Activated CD8-positive, alpha-beta memory T cell treated with anti-CD3 and anti-CD28 coated beads, Interleukin-2, amount 50 U/mL, for 1 hour (primary cell): ENCODE measurements around the gene LIAS.
"Not testable (repeated sequence)": the region's sequence is repeated elsewhere in the genome, so short reads cannot be mapped to it uniquely, and the experiment has no call there.

Experiments
- DNase-seq: peaks from one replicate; pipeline ENCODE4 v3.0.0-alpha.2; 2020; ENCODE audit errors: extremely low read depth

LIAS gene

GRCh38 chr4:39497909-39498726, 39.3 kb downstream of the LIAS start:
- no peak for DNase-seq

DNA sequence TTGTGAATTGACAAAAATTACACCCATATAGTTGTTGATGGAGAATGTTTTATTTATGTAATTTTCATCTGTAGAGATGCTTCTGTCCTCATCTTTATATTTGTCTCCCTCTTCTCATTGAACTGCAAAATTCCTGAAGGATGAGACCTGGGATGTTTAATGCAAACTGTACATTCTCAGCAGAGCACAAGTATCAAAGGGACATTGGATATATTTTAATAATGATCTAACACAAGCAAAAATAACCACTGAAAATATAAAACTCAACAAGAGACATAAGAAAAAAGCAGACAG, 39.8 kb downstream of the LIAS start:
- DNase-seq, result no peak

- no peak for DNase-seq
These were observed 43.3 kb downstream of the LIAS start for GRCh38 chr4:39502019-39502663.

- DNase-seq, result not testable (repeated sequence)
These were observed 43.8 kb downstream of the LIAS start for GRCh38 chr4:39502664-39503035.

DNA sequence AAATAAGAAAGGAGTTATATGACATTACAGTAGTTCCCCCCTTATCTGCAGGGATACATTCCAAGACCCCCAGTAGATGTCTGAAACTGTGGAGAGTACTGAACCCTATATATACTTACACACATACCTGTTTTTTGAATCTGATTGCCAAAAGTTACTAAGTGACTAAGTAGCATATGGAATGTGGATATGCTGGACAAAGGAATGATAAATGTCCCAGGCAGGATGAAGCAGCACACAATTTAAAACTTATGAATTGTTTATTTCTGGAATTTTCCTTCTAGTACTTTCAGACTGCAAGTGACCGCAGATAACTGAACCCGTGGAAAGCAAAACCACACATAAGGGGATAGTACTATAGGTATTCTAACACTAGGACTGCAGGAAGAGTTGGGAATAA, 45.7 kb downstream of the LIAS start:
- no peak for DNase-seq

- no peak for DNase-seq
These were observed 46.7 kb downstream of the LIAS start for GRCh38 chr4:39505581-39505980.

DNA sequence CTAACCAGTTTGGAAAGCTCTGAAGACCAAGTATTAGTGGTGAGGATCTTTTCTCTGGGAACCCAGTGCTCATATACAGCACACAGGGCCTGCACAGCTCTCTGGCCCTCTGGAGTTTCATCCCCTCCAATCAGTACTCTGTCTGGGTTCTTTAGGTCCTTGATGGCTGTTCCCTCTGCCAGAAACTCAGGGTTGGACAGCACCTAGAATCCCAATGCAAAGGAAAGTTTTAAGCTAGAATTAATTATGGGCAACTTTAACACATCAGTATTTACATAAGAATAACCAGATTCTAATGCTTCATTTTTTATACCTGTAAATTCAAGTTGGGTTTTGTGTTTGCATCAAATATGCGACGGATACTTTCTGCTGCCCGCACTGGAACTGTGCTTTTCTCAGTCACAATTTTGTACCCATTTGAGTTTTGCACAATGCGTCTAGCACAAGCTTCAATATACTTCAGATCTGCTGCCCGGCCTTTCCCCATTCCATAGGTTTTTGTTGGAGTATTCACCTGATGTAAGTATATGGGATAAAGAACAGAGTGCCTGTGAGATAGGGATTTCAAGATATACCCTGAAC, 51.6 kb downstream of the LIAS start:
- DNase-seq, result no peak

GRCh38 chr4:39514266-39514665, 55.4 kb downstream of the LIAS start:
- DNase-seq, result not testable (repeated sequence)

GRCh38 chr4:39514888-39515401, 56.1 kb downstream of the LIAS start:
- no peak for DNase-seq

DNA sequence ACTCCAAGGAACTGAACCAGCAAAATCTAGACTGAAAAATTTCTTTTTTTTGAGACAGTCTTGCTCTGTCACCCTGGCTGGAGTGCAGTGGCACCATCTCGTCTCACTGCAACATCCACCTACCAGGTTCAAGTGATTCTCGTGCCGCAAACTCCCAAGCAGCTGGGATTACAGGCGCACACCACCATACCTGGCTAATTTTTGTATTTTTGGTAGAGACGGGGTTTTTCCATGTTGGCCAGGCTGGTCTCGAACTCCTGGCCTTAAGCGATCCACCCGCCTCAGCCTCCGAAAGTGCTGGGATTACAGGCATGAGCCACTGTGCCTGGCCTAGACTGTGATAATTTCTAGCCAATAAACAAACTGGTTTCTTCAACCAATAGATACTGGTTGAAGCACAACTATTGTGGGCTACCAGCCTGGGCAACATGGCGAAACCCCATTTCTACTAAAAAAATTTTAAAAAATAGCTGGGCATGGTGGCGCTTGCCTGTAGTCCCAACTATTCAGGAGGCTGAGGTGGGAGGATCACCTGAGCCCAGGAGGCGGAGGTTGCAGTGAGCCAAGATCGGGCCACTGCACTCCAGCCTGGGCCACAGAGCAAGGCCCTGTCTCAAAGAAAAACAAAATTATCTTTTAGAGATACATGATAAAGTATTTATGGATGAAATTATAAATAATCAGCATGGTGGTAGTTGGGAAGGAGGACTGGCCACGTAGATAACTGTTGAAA, 57.0 kb downstream of the LIAS start:
- not testable (repeated sequence) for DNase-seq

DNA sequence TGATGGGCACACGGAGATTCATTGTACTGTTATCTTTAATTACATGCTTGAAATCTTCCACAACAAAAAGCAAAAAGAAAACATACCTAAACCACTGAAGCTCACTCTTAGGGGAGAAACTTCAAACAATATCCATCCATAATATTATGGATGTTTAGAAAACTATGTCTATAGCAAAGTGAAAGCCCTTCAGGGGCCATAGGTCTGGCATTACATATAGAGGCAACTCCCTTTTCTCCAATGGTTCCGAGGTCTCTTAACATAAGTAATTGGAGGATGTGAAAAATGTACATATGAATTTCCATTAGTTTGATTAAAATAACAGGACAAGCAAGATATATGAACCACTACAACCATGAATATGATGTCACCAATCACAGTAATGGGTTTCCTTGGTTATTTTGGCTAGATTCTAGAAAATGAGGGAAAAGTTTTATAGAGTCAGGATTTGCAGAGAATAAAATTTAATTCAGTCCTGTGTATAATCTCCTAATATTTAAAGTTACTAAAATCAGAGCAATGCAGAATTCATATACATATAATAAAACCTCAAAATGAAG, 57.6 kb downstream of the LIAS start:
- DNase-seq, result no peak

GRCh38 chr4:39518484-39518883, 59.6 kb downstream of the LIAS start:
- DNase-seq, result no peak

DNA sequence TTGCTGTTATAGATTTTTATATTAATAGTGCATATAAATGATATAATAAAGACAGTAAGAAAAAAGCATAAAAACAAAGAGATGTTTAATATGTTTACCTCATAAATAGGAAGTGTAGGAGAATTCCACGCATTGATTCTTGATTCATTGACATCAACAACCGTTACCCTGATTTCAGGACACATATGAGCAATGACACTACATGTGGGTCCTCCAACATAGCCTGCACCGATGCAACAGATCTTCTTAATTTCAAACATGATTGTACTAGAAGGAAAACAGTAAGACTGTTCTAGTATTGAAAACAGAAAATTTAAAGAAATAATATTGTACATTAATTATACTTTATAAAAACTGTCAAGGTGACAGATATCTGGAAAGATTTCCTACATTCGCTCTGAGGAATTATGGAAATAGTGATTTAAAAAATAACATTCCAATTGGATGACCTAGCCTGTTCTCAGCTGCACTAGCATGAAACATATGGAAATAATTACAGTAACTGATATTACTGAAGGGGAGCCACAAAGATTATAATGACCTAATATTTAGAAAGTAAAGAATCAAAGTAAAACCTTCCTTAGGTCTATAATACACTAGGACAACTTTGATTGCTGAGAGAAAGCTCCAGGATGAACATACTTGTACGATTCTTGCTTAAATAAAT, 62.5 kb downstream of the LIAS start:
- no peak for DNase-seq

- no peak for DNase-seq
These were observed 63.2 kb downstream of the LIAS start for GRCh38 chr4:39522068-39522467.

GRCh38 chr4:39524161-39524957, 65.5 kb downstream of the LIAS start:
- DNase-seq, result no peak

- DNase-seq, result no peak
These were observed 67.2 kb downstream of the LIAS start for GRCh38 chr4:39525822-39526690.

DNA sequence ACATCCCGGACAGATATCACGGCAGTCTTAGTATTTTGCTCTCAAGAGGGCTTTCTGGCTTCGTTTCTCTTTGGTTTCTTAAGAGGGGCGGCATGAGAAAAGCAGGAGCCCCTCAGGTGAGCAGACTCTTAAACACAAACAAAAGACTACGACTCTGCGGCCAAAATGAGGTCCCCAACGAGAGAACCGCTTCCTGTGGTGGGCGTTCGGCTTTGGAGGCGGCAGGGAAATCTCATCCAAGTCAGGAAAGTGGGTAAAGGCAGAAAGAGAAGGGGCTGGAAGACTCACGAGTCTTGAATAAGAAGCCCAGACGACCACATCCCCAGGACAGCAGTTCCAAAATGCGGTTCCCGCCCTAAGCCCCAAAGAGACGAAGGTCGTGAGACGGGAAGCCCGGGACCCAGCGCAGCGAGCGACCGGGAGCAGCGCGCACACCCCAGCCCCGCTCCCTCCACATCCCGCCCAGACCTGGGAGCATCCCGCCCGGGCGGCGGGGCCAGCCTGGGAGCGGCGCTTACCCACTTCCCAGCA, 68.0 kb downstream of the LIAS start:
- DNase-seq, result no peak

GRCh38 chr4:39527296-39528060, 68.6 kb downstream of the LIAS start, which contains the start of gene UGDH:
UGDH (minus strand) TSS chr4:39527439; CDS start chr4:39521512, 5,927 bp downstream.
- DNase-seq, result peak; percentile 72
